ENCODE measurements around the gene RASA3. TPM values are rescaled to one million over a fixed set of nuclear protein-coding genes. Genes with fewer than 3 reads are reported as not detected.

Gene RASA3
- total and polyA plus RNA-seq, 9 of the 15 experiments (the other 6 are each of a cell fraction or from before 2014, with no cell fraction given): 0.72 to 25.3 (median 14.4) TPM

GRCh38 chr13:114173745-114174144 is 41.3 kb upstream of the RASA3 start:
- no peaks in the 10 kb centered on the region for H3K9me1 ChIP-seq (ENCODE audit: control insufficient read depth, insufficient read depth, low read length)
- peaks cover 3 to 9% of the 10 kb centered on the region in 2 experiments; a peak in 3 of 5 replicates for H3K27me3 ChIP-seq (ENCODE audit: control insufficient read depth in 2 of 2, insufficient read depth in 2 of 2, low read length in 2 of 2)
- no peaks in the 10 kb centered on the region for H3K79me2 ChIP-seq (ENCODE audit: control insufficient read depth, insufficient read depth, low read length)
- POLR2A ChIA-PET: no interaction called here
- H3K4me2 ChIP-seq (ENCODE audit: insufficient read depth, low read length): no peak overlapping the region
- H3K4me3 ChIP-seq: no peak overlapping the region
- H3K27ac ChIP-seq (ENCODE audit: extremely low read depth, low read depth, low read length): no peak overlapping the region
- no peak overlapping the region for H3K9ac ChIP-seq (ENCODE audit: insufficient read depth in 1 of 2, low read depth in 2 of 2, low read length in 2 of 2)
- H3K36me3 ChIP-seq (ENCODE audit: control insufficient read depth, insufficient read depth, low read length): no peaks in the 10 kb centered on the region
- CTCF ChIA-PET (ENCODE audit: low intra/inter-chr PET ratio): no interaction called here
- ATAC-seq (no peak), DNase-seq (ENCODE audit: extremely low read depth in 1 of 4, low spot score in 3 of 4) (no peak), FAIRE-seq (no peak)
- peaks cover 0 to 9% of the 10 kb centered on the region in 2 experiments; a peak in 1 of 5 replicates for H3K4me1 ChIP-seq (replicated peaks in 1 of 2; ENCODE audit: control insufficient read depth in 2 of 2, insufficient read depth in 2 of 2, low read length in 2 of 2)
- BruUV-seq (replicated peaks): no TSS peak
- 0% methylated on average over 1 of the region's 1 CpG for WGBS (ENCODE audit: insufficient coverage, low coverage, missing lambda C conversion rate)
- in situ Hi-C loops (cut with MboI) (no loop called here), intact Hi-C loops (cut with micrococcal nuclease) (no loop called here)
- TF ChIP-seq TEAD4 (IDR thresholded peaks at IDR 0.05; ENCODE audit: low read length): no peak
- no peak for TF ChIP-seq TEAD4 (CRISPR knock-in tag; IDR thresholded peaks at IDR 0.05; ENCODE audit: borderline replicate concordance)
- H4K20me1 ChIP-seq (replicated peaks; ENCODE audit: control insufficient read depth, insufficient read depth, low read length): no peaks in the 10 kb centered on the region
- no peak overlapping the region for H2AFZ ChIP-seq (ENCODE audit: low read depth, low read length)
- peaks cover 3% of the 10 kb centered on the region; the same call in 1 of the 2 replicates for H3K9me3 ChIP-seq (replicated peaks; ENCODE audit: control insufficient read depth, insufficient read depth, low read depth, low read length)

GRCh38 chr13:114173272-114173671 is 40.8 kb upstream of the RASA3 start:
- Histone ChIP-seq H3K9me1 (ENCODE audit: control insufficient read depth, insufficient read depth, low read length) (no peaks in the 10 kb centered on the region), H3K36me3 (ENCODE audit: control insufficient read depth, insufficient read depth, low read length) (no peaks in the 10 kb centered on the region), H3K27me3 (ENCODE audit: control insufficient read depth in 2 of 2, insufficient read depth in 2 of 2, low read length in 2 of 2) (peaks cover under 1 to 6% of the 10 kb centered on the region in 2 experiments; a peak in 3 of 5 replicates), H3K4me2 (ENCODE audit: insufficient read depth, low read length) (no peak overlapping the region), H3K4me3 (no peak overlapping the region), H3K79me2 (ENCODE audit: control insufficient read depth, insufficient read depth, low read length) (no peaks in the 10 kb centered on the region), H4K20me1 (replicated peaks; ENCODE audit: control insufficient read depth, insufficient read depth, low read length) (no peaks in the 10 kb centered on the region), H3K9me3 (replicated peaks; ENCODE audit: control insufficient read depth, insufficient read depth, low read depth, low read length) (peaks cover 3% of the 10 kb centered on the region; the same call in 1 of the 2 replicates), H3K9ac (ENCODE audit: insufficient read depth in 1 of 2, low read depth in 2 of 2, low read length in 2 of 2) (no peak overlapping the region), H2AFZ (ENCODE audit: low read depth, low read length) (no peak overlapping the region), H3K27ac (ENCODE audit: extremely low read depth, low read depth, low read length) (no peak overlapping the region), H3K4me1 (replicated peaks in 1 of 2; ENCODE audit: control insufficient read depth in 2 of 2, insufficient read depth in 2 of 2, low read length in 2 of 2) (peaks cover 0 to 9% of the 10 kb centered on the region in 2 experiments; a peak in 1 of 5 replicates)
- BruUV-seq (replicated peaks): no TSS peak
- POLR2A ChIA-PET: no interaction called here
- ATAC-seq: no peak
- in situ Hi-C loops (cut with MboI) (no loop called here), intact Hi-C loops (cut with micrococcal nuclease) (no loop called here)
- no peak for FAIRE-seq
- WGBS (ENCODE audit: insufficient coverage, low coverage, missing lambda C conversion rate): 17% methylated on average over 3 of the region's 3 CpGs
- no peak for DNase-seq (ENCODE audit: extremely low read depth in 1 of 4, low spot score in 3 of 4)
- CTCF ChIA-PET (ENCODE audit: low intra/inter-chr PET ratio): no interaction called here
- TF ChIP-seq TCF7L2 (IDR thresholded peaks at IDR 0.05; ENCODE audit: low read depth, low read length) (no peak), FIP1L1 (IDR thresholded peaks at IDR 0.05; ENCODE audit: low read depth, low read length, poor library complexity, severe bottlenecking) (no peak), FOXJ3 (CRISPR knock-in tag; IDR thresholded peaks at IDR 0.05) (no peak), POLR2AphosphoS5 (IDR thresholded peaks at IDR 0.05; ENCODE audit: control insufficient read depth, insufficient read depth, low read depth, low read length) (no peak), CHD1 (IDR thresholded peaks at IDR 0.05; ENCODE audit: low read length) (no peak), PHF21A (IDR thresholded peaks at IDR 0.05; ENCODE audit: borderline replicate concordance, low read depth) (no peak), XRCC3 (IDR thresholded peaks at IDR 0.05) (no peak), NR2C1 (IDR thresholded peaks at IDR 0.05) (no peak), NR2C1 (tag; IDR thresholded peaks at IDR 0.05) (no peak), ZNF324 (CRISPR knock-in tag; IDR thresholded peaks at IDR 0.05) (no peak), ZFP1 (CRISPR knock-in tag; IDR thresholded peaks at IDR 0.05) (no peak), MAX (CRISPR knock-in tag; IDR thresholded peaks at IDR 0.05) (no peak), L3MBTL2 (IDR thresholded peaks at IDR 0.05) (no peak), FOXK1 (CRISPR knock-in tag; IDR thresholded peaks at IDR 0.05; ENCODE audit: borderline replicate concordance) (no peak), POLR3G (IDR thresholded peaks at IDR 0.05; ENCODE audit: extremely low read depth, insufficient read length, insufficient replicate concordance) (no peak), IRF9 (tag; IDR thresholded peaks at IDR 0.05) (no peak)

Data from K562 (cell line).